ENCODE measurements around the gene SEC31B. TPM values are rescaled to one million over a fixed set of nuclear protein-coding genes. Genes with fewer than 3 reads are reported as not detected.

SEC31B gene
- total RNA-seq, 1 experiment from 2014 or later = 10.6 TPM

DNA sequence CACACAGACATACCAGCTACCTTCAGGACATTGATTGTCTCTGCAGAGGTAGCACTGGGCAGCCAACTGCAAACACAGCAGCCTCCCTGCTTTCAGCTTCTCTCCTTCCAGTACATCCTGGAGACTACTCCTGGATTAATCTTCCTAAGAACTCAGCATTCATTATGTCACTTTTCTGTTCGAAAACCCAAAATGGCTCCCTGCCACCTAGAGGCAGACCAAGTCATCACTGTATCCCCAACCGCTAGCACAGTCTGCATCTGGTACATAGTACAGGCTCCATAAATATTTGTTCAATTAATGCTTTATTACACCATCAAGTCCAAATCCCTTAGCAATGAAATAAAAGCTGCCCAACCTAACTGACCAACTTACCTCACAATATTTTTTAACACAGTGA, 5.0 kb upstream of the SEC31B start:
- Mint-ChIP-seq H3K4me3 (ENCODE audit: unreplicated experiment) (no peak overlapping the region), H3K27ac (ENCODE audit: low read depth, unreplicated experiment) (no peak overlapping the region), H3K9me3 (ENCODE audit: unreplicated experiment) (no peaks in the 10 kb centered on the region), H3K27me3 (ENCODE audit: insufficient read depth, unreplicated experiment) (no peaks in the 10 kb centered on the region), H3K4me1 (ENCODE audit: insufficient read depth, unreplicated experiment) (peaks cover 6% of the 10 kb centered on the region), H3K36me3 (ENCODE audit: insufficient read depth, unreplicated experiment) (peaks cover 41% of the 10 kb centered on the region)
- no TSS peak for BruUV-seq (replicated peaks)
- TF ChIP-seq, protein P1, sequence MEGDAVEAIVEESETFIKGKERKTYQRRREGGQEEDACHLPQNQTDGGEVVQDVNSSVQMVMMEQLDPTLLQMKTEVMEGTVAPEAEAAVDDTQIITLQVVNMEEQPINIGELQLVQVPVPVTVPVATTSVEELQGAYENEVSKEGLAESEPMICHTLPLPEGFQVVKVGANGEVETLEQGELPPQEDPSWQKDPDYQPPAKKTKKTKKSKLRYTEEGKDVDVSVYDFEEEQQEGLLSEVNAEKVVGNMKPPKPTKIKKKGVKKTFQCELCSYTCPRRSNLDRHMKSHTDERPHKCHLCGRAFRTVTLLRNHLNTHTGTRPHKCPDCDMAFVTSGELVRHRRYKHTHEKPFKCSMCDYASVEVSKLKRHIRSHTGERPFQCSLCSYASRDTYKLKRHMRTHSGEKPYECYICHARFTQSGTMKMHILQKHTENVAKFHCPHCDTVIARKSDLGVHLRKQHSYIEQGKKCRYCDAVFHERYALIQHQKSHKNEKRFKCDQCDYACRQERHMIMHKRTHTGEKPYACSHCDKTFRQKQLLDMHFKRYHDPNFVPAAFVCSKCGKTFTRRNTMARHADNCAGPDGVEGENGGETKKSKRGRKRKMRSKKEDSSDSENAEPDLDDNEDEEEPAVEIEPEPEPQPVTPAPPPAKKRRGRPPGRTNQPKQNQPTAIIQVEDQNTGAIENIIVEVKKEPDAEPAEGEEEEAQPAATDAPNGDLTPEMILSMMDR (IDR thresholded peaks at IDR 0.05; ENCODE audit: unreplicated experiment) = no peak
- ChIA-PET CTCF (interaction anchor here (0.5 to 3.6 kb wide), 8 partner anchors 11 to 1871 kb away, joined by 3 to 24 read pairs (median 4); partner anchors contain the start of genes HIF1AN and NFKB2), POLR2A (interaction anchor here (0.7 to 2.3 kb wide), 2 partner anchors 10 to 11 kb away, joined by 3 to 12 read pairs; partner anchors contain the start of gene HIF1AN)
- DNase-seq (ENCODE audit: unreplicated experiment) = no peak
- intact Hi-C loops (cut with micrococcal nuclease) = no loop called here

GRCh38 chr10:100524206-100524605, 4.5 kb upstream of the SEC31B start:
- intact Hi-C loops (cut with micrococcal nuclease) = no loop called here
- TF ChIP-seq, protein P1 (IDR thresholded peaks at IDR 0.05; ENCODE audit: unreplicated experiment) = no peak
- BruUV-seq (replicated peaks) = no TSS peak
- H3K9me3 Mint-ChIP-seq (ENCODE audit: unreplicated experiment) = no peaks in the 10 kb centered on the region
- H3K27me3 Mint-ChIP-seq (ENCODE audit: insufficient read depth, unreplicated experiment) = no peaks in the 10 kb centered on the region
- no peak overlapping the region for H3K4me3 Mint-ChIP-seq (ENCODE audit: unreplicated experiment)
- peaks cover 6% of the 10 kb centered on the region for H3K4me1 Mint-ChIP-seq (ENCODE audit: insufficient read depth, unreplicated experiment)
- no peak overlapping the region for H3K27ac Mint-ChIP-seq (ENCODE audit: low read depth, unreplicated experiment)
- POLR2A ChIA-PET = interaction anchor here (0.7 kb wide), 1 partner anchor 11 kb away, joined by 3 read pairs; the partner anchor contains the start of gene HIF1AN
- no peak for DNase-seq (ENCODE audit: unreplicated experiment)
- CTCF ChIA-PET = interaction anchor here (0.5 to 3.6 kb wide), 6 partner anchors 11 to 1871 kb away, joined by 3 to 24 read pairs (median 4); partner anchors contain the start of genes HIF1AN and NFKB2
- H3K36me3 Mint-ChIP-seq (ENCODE audit: insufficient read depth, unreplicated experiment) = peaks cover 41% of the 10 kb centered on the region

- H3K4me1 Mint-ChIP-seq (ENCODE audit: insufficient read depth, unreplicated experiment) = no peaks in the 10 kb centered on the region
- H3K4me3 Mint-ChIP-seq (ENCODE audit: unreplicated experiment) = no peak overlapping the region
- intact Hi-C loops (cut with micrococcal nuclease) = no loop called here
- peaks cover 41% of the 10 kb centered on the region for H3K36me3 Mint-ChIP-seq (ENCODE audit: insufficient read depth, unreplicated experiment)
- TF ChIP-seq, protein P1 (IDR thresholded peaks at IDR 0.05; ENCODE audit: unreplicated experiment) = no peak
- H3K27me3 Mint-ChIP-seq (ENCODE audit: insufficient read depth, unreplicated experiment) = no peaks in the 10 kb centered on the region
- no peak overlapping the region for H3K27ac Mint-ChIP-seq (ENCODE audit: low read depth, unreplicated experiment)
- POLR2A ChIA-PET = interaction anchor here (1.5 kb wide), 1 partner anchor 13 kb away, joined by 10 read pairs; the partner anchor contains the start of gene HIF1AN
- no peaks in the 10 kb centered on the region for H3K9me3 Mint-ChIP-seq (ENCODE audit: unreplicated experiment)
- no TSS peak for BruUV-seq (replicated peaks)
- CTCF ChIA-PET = interaction anchor here (0.5 to 1.3 kb wide), 8 partner anchors 10 to 491 kb away, joined by 3 to 8 read pairs (median 3); no protein-coding TSS in a partner anchor
- no peak for DNase-seq (ENCODE audit: unreplicated experiment)
Observed at GRCh38 chr10:100522945-100523344, 3.3 kb upstream of the SEC31B start.

DNA sequence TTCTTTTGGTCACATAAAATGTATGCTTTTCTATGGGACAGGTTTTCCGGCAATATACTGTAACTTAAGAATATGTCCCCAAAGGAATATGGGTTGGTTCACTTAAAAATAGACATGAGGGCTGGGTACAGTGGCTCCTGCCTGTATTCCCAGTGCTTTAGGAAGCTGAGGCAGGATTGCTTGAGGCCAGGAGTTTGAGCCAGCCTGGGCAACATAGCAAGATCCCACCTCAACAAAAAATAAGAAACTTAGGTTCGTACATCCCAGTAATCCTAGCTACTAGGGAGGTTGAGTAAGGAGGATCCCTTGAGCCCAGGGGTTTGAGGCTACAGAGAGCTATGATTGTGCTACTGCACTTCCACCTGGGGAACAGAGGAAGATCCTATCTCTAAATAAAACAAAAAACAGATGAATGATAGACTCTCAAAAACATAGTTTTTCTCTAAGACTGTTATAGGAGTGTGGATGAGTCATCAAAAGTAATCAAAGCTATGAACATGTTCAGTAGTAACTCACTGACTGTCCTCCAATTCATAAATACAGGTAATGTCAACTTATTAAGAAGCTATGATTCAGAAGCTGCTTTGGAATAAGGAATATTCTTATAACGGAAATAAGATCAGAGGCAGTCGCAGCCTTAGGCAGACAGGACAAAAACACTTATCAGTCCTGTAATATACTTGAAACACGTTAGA, 2.6 kb upstream of the SEC31B start:
- intact Hi-C loops (cut with micrococcal nuclease) = no loop called here
- Mint-ChIP-seq H3K9me3 (ENCODE audit: unreplicated experiment) (no peaks in the 10 kb centered on the region), H3K27me3 (ENCODE audit: insufficient read depth, unreplicated experiment) (no peaks in the 10 kb centered on the region), H3K36me3 (ENCODE audit: insufficient read depth, unreplicated experiment) (peaks cover 41% of the 10 kb centered on the region), H3K4me1 (ENCODE audit: insufficient read depth, unreplicated experiment) (no peaks in the 10 kb centered on the region), H3K4me3 (ENCODE audit: unreplicated experiment) (no peak overlapping the region), H3K27ac (ENCODE audit: low read depth, unreplicated experiment) (no peak overlapping the region)
- BruUV-seq (replicated peaks) = no TSS peak
- TF ChIP-seq, protein P1 (IDR thresholded peaks at IDR 0.05; ENCODE audit: unreplicated experiment) = no peak
- CTCF ChIA-PET = interaction anchor here (0.5 to 5.1 kb wide), 9 partner anchors 9 to 356 kb away, joined by 3 to 42 read pairs (median 3); partner anchors contain the start of gene HIF1AN
- POLR2A ChIA-PET = interaction anchor here (0.6 to 1.5 kb wide), 2 partner anchors 14 to 162 kb away, joined by 4 to 10 read pairs; partner anchors contain the start of gene HIF1AN
- DNase-seq (ENCODE audit: unreplicated experiment) = no peak

Measured in MCF 10A (cell line).